C4-2B (cell line): ENCODE measurements around the gene ARX.

Experiments
- H3K27ac ChIP-seq: fragments of 450-650 bp; 2 replicates; pipeline ENCODE4 v1.5.1; 2017
- CTCF ChIP-seq: fragments of 450-650 bp; conservative IDR thresholded peaks from 2 replicates; pipeline ENCODE4 v1.5.1; 2017; ENCODE audit warnings: mild to moderate bottlenecking
- ZFX ChIP-seq: fragments of 450-650 bp; IDR thresholded peaks from 2 replicates; pipeline ENCODE4 v1.6.1; 2017

Gene ARX

GRCh38 chrX:24996096-24996709, 19.6 kb downstream of the ARX start:
- no peak overlapping the region for H3K27ac ChIP-seq
- TF ChIP-seq CTCF (no peak), ZFX (no peak)

GRCh38 chrX:24993879-24994278, 21.9 kb downstream of the ARX start:
- no peak for TF ChIP-seq CTCF
- no peak for TF ChIP-seq ZFX

GRCh38 chrX:24990535-24990934, 25.2 kb downstream of the ARX start:
- no peak overlapping the region for H3K27ac ChIP-seq
- TF ChIP-seq ZFX (no peak), CTCF (0 out of 2 replicates have a peak, but pooled peaks have one; percentile 4)

More at GRCh38 chrX:24993879-24994278, 21.9 kb downstream of the ARX start:
- no peak overlapping the region for H3K27ac ChIP-seq

GRCh38 chrX:24988314-24988713, 27.5 kb downstream of the ARX start:
- TF ChIP-seq ZFX (no peak), CTCF (no peak)
- no peak overlapping the region; the same call in 1 of the 2 replicates for H3K27ac ChIP-seq

- no peak for TF ChIP-seq ZFX
- TF ChIP-seq CTCF: no peak
- no peak overlapping the region for H3K27ac ChIP-seq
Measured at GRCh38 chrX:24987731-24988130, 28.0 kb downstream of the ARX start.

- no peak overlapping the region for H3K27ac ChIP-seq
- TF ChIP-seq ZFX: no peak
- no peak for TF ChIP-seq CTCF
Measured at GRCh38 chrX:24985120-24985519, 30.6 kb downstream of the ARX start.

GRCh38 chrX:24983931-24984330, 31.8 kb downstream of the ARX start:
- H3K27ac ChIP-seq: no peak overlapping the region
- TF ChIP-seq ZFX (no peak), CTCF (no peak)
